ENCODE measurements around the gene ZNF280D.

The ZNF280D gene

GRCh38 chr15:56744701-56745683, 11.7 kb upstream of the ZNF280D start:
- DNase-seq = no peak

DNA sequence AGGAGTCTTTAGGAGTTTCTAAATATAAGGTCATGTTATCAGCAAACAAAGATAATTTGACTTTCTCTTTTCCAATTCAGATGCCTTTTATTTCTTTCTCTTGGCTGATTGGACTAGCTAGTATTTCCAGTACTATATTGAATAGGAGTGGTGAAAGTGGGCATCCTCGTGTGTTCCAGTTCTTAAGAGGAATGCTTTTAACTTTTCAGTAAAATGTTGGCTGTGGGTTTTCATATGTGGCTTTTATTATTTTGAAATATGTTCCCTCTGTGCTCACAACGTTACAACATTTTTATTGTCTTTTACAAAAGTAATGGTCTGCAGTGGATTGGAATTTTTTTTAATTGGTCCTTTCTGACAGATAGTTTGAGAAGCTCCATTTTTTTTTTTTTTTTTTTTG, 8.2 kb upstream of the ZNF280D start:
- DNase-seq = no peak

- DNase-seq = peak; percentile 23
Observed at GRCh38 chr15:56739964-56740640, 6.8 kb upstream of the ZNF280D start.

DNA sequence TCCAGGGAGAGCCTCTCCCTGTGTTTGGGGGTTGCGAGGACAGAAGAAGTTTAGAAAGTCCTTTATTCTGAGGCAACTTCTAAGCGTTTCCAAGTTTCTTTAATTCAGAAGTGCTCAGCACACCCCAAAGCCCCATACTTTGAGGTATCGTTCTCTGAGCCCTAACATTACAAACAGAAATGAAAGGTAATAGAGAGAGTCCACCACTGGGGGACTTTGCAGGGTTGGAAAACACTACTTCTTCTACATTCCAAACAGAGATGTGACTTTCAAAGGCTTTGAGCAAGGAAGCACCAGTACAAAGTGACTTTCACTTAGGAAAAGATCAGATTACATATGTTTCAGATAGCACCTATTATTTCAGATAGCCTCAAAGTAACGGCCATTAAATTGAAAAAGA, 6.2 kb upstream of the ZNF280D start:
- no peak for DNase-seq

- DNase-seq = no peak
Observed at GRCh38 chr15:56737791-56738190, 4.5 kb upstream of the ZNF280D start.

GRCh38 chr15:56736881-56737707, 3.8 kb upstream of the ZNF280D start:
- no peak for DNase-seq

GRCh38 chr15:56736308-56736707, 3.0 kb upstream of the ZNF280D start:
- no peak for DNase-seq

DNA sequence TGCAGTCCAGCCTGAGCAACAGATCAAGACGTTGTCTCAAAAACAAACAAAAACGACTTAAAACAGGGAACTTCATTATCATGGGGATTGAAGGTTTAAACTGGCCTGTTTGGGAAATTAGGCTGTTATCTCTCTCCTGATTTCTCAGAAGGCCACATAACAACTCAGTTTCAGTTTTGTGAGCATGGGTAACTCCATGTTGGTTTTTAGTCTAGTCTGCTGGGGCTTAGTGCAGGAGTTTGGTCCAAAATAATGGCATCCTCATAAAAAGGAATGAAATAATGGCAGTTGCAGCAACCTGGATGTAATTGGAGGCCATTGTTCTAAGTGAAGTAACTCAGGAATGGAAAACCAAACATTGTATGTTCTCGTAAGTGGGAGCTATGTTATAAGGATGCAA, 2.3 kb upstream of the ZNF280D start:
- no peak for DNase-seq

DNA sequence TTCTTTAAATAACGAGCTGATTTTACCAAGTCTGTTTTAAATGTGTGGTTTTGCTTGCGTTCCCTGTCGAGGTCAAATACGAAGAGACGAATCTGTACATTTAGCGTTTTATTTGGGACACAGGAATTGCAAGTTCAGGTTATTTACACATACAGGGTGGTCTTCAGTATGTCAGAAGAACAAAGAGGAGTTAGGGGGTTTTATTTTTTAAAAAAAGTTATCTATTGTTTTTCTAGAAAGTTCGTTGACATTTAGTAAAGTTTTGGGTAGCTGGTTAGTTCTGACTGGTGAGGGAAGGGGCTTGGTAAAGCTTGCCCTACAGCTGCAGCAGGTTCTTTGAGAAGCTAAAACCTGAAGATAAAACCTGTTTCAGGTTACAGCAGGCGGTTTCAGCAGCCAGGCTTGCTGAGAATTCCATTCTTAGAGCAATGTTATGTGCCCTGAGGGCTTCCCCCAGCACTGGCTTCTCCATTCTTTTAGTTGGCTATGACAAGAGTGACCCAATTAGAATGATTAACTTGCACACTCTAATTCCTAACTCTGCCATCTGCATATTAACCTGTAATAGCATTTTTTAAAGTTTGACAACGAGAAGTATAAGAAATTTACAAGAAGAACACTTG, 815 bp upstream of the ZNF280D start:
- DNase-seq = peak; percentile 4

GRCh38 chr15:56732886-56733135, 498 bp downstream of the ZNF280D start:
- no peak for DNase-seq

GRCh38 chr15:56732135-56732885, 999 bp downstream of the ZNF280D start:
- peak; percentile 15 for DNase-seq

GRCh38 chr15:56731548-56731947, 1.8 kb downstream of the ZNF280D start:
- no peak for DNase-seq

GRCh38 chr15:56729561-56729960, 3.7 kb downstream of the ZNF280D start:
- no peak for DNase-seq

DNA sequence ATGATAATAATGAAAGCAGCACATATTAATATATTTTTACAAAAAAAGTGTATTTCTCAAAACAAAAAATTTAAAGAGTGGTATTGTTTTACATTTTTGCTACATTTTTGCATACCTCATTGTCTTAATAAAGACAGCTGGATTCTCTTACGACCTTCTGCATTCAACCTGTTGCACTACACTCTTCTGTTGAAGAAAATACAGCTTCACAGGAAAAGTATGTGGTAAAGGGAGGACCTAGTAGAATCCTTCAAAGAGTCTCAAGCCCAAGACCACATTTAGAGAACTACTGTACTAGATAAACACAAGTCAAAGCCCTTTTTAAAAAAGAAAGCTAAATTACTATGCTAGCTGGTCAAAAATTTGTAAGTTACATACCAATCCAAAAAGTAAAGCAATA, 7.9 kb downstream of the ZNF280D start:
- DNase-seq = no peak

GRCh38 chr15:56724232-56724631, 9.1 kb downstream of the ZNF280D start:
- no peak for DNase-seq

DNA sequence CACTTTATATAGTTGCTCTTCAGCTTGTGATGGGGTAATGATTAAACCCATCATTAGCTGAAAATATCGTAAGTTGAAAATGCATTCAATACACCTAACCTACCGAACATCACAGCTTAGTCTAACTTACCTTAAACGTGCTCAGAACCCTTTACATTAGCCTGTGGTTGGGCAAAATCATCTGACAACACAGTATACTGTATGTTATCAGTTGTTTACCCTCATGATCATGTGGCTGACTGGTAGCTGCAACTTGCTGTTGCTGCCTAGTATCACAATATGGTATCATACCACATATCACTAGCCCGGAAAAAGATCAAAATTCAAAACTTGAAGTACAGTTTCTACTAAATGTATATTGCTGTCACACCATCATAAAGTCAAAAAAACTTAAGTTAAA, 9.5 kb downstream of the ZNF280D start:
- DNase-seq = no peak

GRCh38 chr15:56719774-56720555, 13.3 kb downstream of the ZNF280D start:
- no peak for DNase-seq

DNA sequence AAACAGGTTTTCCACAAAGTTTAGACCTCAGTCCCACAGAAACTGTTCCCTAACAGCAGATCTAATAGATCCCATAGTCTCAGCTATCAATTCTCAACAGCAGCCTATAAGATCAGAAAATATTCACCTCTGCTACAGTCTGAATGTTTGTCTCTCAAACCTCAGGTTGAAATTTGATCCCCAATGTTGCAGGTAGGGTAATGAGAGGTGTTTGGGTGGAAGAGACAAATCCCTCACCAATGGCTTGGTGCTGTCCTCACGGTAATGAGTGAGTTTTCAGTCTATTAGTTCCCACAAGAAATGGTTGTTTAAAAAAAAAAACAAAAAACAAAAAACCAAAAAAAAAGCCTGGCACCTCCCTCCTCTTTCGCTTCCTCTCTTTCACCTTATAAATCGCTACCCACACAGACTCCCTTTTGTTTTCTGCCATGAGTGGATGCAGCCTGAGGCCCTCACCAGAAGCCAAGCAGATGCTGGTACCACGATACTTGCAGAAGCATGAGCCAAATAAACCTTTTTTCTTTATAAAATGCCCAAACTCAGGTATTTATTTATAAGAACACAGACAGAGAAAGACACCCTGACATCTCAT, 14.2 kb downstream of the ZNF280D start:
- no peak for DNase-seq

DNA sequence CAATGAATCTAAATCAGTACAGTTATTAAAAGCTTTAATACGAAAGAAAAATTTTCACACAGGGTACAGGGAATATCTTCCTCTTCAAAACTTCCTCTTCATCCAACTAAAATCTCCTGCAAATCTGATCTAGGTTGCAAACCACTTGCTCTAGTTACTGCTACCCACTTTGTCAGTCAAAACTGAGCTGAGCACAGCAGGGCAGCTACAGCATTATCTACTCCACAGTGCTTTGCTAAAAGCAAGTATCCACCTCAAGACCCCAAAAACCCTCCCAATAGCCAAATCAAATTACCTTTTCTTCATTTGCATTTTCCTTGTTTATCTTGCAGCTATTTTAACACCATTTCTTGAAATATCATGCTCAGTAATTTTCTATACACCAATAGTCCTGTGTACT, 14.7 kb downstream of the ZNF280D start:
- DNase-seq = no peak

- DNase-seq = no peak
Observed at GRCh38 chr15:56716334-56716733, 17.0 kb downstream of the ZNF280D start.

GRCh38 chr15:56715220-56715619, 18.1 kb downstream of the ZNF280D start:
- DNase-seq = no peak

All from CD4-positive, alpha-beta T cell treated with Interleukin-21 for 1 hour (primary cell).